Thoracic aorta (tissue), 2 donors: ENCODE data around the gene EPHA10. TPM values are rescaled to one million over a fixed set of nuclear protein-coding genes. Genes with fewer than 3 reads are reported as not detected.

Source experiments
- ATAC-seq: fragments of 150-250 bp; one replicate; pipeline ENCODE4 v1.8.0; 2017; ENCODE audit warnings: low read depth; ENCODE audit not compliant: insufficient number of reproducible peaks, low FRiP score
- DNase-seq: peaks from one replicate; pipeline ENCODE4 v3.0.0-alpha.2; 2020; ENCODE audit warnings: low spot score
- H3K27ac ChIP-seq, 2 donors: fragments of 200-600 bp; sonication (generic); 1 replicate in 1 of 2; 2 replicates in 1 of 2; pipeline ENCODE4 v1.5.1; 2016; ENCODE audit warnings: mild to moderate bottlenecking in 2 of 2, moderate library complexity in 2 of 2
- H3K27me3 ChIP-seq: fragments of 200-600 bp; sonication (generic); replicated peaks from 2 replicates; pipeline ENCODE4 v1.6.0; 2016; ENCODE audit warnings: mild to moderate bottlenecking; ENCODE audit not compliant: insufficient read depth
- H3K36me3 ChIP-seq: fragments of 200-600 bp; sonication (generic); one replicate; pipeline ENCODE4 v1.5.1; 2016
- H3K4me1 ChIP-seq, 2 donors: fragments of 200-600 bp; sonication (generic); 1 replicate in 1 of 2; 2 replicates in 1 of 2; pipeline versions ENCODE4 v1.5.1 to v1.6.0; 2016; ENCODE audit warnings: low read depth in 2 of 2, mild to moderate bottlenecking in 1 of 2; ENCODE audit not compliant: control insufficient read depth in 1 of 2
- H3K4me3 ChIP-seq: fragments of 200-600 bp; sonication (generic); 2 replicates; pipeline ENCODE4 v1.5.1; 2016; ENCODE audit warnings: mild to moderate bottlenecking
- H3K9me3 ChIP-seq: fragments of 200-600 bp; sonication (generic); 2 replicates; pipeline ENCODE4 v1.5.1; 2016
- CTCF ChIP-seq: fragments of 200-600 bp; sonication (generic); IDR thresholded peaks from one replicate; pipeline ENCODE4 v1.5.1; 2019; ENCODE audit warnings: antibody characterized with exemption
- total RNA-seq, 2 donors: library from RNA; depleted of rRNA; stranded (reverse); fragments of >200 nt; gene quantifications; one replicate each; pipeline versions ENCODE4 v1.1.0 to v1.2.3, GENCODE V29; 2016

Gene EPHA10
- total RNA-seq, 2 donors from 2014 or later, result not detected

- DNase-seq (no peak), ATAC-seq (peak; percentile 20)
- H3K4me1 ChIP-seq, result no peaks in the 10 kb centered on the region
- H3K36me3 ChIP-seq, result peaks cover 3% of the 10 kb centered on the region
- no peak overlapping the region for H3K27ac ChIP-seq
- no peaks in the 10 kb centered on the region for H3K27me3 ChIP-seq
- H3K4me3 ChIP-seq, result no peak overlapping the region
- TF ChIP-seq CTCF, result no peak
- H3K9me3 ChIP-seq, result no peaks in the 10 kb centered on the region
Measured at GRCh38 chr1:37705399-37705798, 59.5 kb downstream of the EPHA10 start.

- H3K36me3 ChIP-seq, result peaks cover 3% of the 10 kb centered on the region
- no peak for TF ChIP-seq CTCF
- ATAC-seq, result no peak
- no peak for DNase-seq
- no peaks in the 10 kb centered on the region for H3K9me3 ChIP-seq
- H3K27me3 ChIP-seq, result no peaks in the 10 kb centered on the region
- H3K27ac ChIP-seq, result no peak overlapping the region
- no peak overlapping the region for H3K4me3 ChIP-seq
- H3K4me1 ChIP-seq, result no peaks in the 10 kb centered on the region
Measured at GRCh38 chr1:37704966-37705365, 60.0 kb downstream of the EPHA10 start.

GRCh38 chr1:37703061-37703460 is 61.9 kb downstream of the EPHA10 start:
- Histone ChIP-seq H3K27ac (no peak overlapping the region), H3K4me1 (no peaks in the 10 kb centered on the region), H3K4me3 (no peak overlapping the region), H3K9me3 (no peaks in the 10 kb centered on the region), H3K36me3 (no peaks in the 10 kb centered on the region), H3K27me3 (no peaks in the 10 kb centered on the region)
- TF ChIP-seq CTCF, result no peak
- ATAC-seq (no peak), DNase-seq (no peak)

GRCh38 chr1:37701051-37701450 is 63.9 kb downstream of the EPHA10 start:
- Histone ChIP-seq H3K36me3 (no peaks in the 10 kb centered on the region), H3K9me3 (no peaks in the 10 kb centered on the region), H3K4me3 (no peak overlapping the region), H3K27me3 (no peaks in the 10 kb centered on the region), H3K27ac (no peak overlapping the region), H3K4me1 (no peaks in the 10 kb centered on the region)
- DNase-seq, result no peak
- no peak for ATAC-seq
- no peak for TF ChIP-seq CTCF

GRCh38 chr1:37699147-37699546 is 65.8 kb downstream of the EPHA10 start:
- DNase-seq, result no peak
- Histone ChIP-seq H3K27ac (no peak overlapping the region), H3K9me3 (no peaks in the 10 kb centered on the region), H3K4me1 (no peaks in the 10 kb centered on the region), H3K36me3 (no peaks in the 10 kb centered on the region), H3K4me3 (no peak overlapping the region), H3K27me3 (no peaks in the 10 kb centered on the region)
- TF ChIP-seq CTCF, result no peak
- ATAC-seq, result no peak
